C4-2B (cell line): ENCODE data around the gene ETS1.

ENCODE experiments used
- H3K27ac ChIP-seq: fragments of 450-650 bp; 2 replicates; pipeline ENCODE4 v1.5.1; 2017
- ZFX ChIP-seq: fragments of 450-650 bp; IDR thresholded peaks from 2 replicates; pipeline ENCODE4 v1.6.1; 2017
- TF ChIP-seq, protein P1 (sequence below): fragments of 450-650 bp; conservative IDR thresholded peaks from 2 replicates; pipeline ENCODE4 v1.5.1; 2017; ENCODE audit warnings: mild to moderate bottlenecking

ETS1 gene

DNA sequence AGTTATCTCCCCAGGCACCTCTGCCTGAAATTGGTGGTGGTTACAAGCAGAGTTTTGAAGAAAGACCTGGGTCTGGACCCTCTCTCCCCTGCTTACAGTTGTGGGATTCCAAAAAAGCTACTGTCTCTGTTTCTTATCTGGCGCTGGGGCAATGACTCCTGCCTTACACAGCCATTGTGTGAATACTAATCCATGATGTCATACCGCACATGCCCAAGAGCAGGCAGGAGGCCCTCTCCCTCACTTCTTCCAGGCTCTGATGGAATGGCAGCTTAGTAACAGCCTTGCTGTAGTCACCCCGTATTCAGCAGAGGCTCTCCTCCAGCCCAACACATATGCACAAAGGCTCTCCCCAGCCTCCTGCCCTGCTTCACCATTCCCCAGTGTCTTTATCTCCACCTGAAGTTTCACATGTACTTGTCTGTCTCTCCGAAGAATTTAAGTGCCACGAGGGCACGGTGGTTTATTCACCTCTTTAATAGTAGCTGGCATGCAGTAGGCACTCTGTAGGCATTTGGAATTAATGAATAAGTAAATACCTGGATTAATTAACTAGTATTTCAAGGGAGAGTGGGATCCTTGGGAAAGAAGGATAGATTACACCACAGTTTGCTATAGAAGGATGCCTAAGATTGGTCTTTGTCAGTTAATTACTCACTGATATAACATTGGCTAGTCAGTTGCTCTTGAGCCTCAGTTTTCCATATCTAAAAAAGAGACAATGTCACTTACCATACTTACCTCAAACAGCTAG is 165.6 kb downstream of the ETS1 start:
- H3K27ac ChIP-seq: no peak overlapping the region
- TF ChIP-seq, protein P1, sequence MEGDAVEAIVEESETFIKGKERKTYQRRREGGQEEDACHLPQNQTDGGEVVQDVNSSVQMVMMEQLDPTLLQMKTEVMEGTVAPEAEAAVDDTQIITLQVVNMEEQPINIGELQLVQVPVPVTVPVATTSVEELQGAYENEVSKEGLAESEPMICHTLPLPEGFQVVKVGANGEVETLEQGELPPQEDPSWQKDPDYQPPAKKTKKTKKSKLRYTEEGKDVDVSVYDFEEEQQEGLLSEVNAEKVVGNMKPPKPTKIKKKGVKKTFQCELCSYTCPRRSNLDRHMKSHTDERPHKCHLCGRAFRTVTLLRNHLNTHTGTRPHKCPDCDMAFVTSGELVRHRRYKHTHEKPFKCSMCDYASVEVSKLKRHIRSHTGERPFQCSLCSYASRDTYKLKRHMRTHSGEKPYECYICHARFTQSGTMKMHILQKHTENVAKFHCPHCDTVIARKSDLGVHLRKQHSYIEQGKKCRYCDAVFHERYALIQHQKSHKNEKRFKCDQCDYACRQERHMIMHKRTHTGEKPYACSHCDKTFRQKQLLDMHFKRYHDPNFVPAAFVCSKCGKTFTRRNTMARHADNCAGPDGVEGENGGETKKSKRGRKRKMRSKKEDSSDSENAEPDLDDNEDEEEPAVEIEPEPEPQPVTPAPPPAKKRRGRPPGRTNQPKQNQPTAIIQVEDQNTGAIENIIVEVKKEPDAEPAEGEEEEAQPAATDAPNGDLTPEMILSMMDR: no peak
- TF ChIP-seq ZFX: no peak

DNA sequence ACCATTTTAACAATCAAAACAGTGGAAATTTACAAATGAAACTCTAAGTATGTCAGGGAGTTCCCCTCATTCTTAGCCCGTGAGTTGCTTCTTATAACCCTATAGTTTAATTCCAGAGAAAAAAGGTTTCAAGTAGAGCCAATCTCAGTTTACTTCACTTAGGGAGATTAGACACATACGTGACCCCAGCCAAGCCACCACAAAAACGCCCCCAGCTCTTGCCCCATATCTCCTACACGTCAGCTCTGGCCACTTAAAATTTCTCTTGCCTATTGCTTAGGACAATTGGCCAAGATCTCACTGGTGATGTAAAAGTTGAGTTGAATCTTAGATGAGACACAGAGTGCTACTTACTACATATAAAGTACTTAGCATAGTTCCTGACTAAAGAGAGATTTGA is 166.4 kb downstream of the ETS1 start:
- TF ChIP-seq ZFX: no peak
- TF ChIP-seq, protein P1: no peak

DNA sequence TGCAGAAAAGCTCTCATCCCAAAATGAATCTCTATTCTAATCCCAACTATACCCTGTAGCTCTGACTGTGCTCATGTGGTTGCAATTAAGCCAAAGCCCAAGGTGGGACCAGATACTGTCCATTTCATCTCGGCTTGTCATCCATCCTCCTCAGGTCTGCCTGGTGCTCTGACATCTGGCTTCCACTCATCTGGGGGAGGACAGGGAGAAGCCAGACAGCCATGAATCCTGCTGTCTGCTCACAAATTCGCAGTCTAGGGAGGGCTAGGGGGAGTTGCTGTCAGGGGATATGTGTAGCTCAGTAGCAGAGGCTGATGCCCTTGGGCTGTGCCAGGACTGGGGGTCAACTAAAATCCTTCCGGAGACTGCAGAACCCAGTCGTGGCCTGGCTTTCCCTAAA is 167.1 kb downstream of the ETS1 start:
- TF ChIP-seq, protein P1: no peak
- TF ChIP-seq ZFX: no peak

More for the DNA sequence above, 166.4 kb downstream of the ETS1 start:
- no peak overlapping the region for H3K27ac ChIP-seq

DNA sequence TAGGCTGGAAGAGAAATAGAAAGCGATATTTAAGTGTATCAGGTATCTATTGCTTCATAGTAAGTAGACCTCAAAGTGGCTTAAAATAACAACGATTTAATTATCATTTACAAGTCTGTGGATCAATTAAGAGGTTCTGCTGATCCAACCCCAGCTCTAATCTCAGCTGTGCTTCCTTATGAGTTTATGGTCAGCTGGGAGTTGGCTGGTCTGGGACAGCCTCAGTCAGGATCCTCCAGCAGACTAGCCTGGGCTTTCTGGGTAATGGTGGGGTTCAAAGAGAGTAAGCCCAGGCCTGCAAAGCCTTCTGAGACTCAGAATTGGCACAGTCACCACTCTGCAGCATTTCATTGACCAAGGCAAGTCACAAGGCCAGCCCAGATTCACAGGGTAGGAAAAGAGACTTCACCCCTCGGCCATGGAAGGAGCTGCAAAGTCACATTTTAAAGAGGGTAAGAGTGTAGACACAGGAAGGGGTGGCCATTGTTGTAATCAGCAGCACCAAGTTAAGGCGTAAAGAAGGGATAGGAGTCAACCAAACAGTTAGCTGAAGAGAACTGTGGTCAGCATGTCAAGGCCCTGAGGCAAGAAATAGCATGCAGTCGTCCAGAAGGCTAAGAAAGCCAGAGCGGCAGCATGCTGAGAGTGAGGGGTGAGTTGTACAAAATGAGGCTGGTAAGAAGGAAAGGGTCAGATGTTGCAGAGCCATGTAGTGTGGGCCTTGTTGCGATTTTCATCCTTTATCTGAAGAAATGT is 168.2 kb downstream of the ETS1 start:
- no peak overlapping the region for H3K27ac ChIP-seq
- TF ChIP-seq, protein P1: no peak
- no peak for TF ChIP-seq ZFX

More for the DNA sequence above, 167.1 kb downstream of the ETS1 start:
- H3K27ac ChIP-seq: no peak overlapping the region

DNA sequence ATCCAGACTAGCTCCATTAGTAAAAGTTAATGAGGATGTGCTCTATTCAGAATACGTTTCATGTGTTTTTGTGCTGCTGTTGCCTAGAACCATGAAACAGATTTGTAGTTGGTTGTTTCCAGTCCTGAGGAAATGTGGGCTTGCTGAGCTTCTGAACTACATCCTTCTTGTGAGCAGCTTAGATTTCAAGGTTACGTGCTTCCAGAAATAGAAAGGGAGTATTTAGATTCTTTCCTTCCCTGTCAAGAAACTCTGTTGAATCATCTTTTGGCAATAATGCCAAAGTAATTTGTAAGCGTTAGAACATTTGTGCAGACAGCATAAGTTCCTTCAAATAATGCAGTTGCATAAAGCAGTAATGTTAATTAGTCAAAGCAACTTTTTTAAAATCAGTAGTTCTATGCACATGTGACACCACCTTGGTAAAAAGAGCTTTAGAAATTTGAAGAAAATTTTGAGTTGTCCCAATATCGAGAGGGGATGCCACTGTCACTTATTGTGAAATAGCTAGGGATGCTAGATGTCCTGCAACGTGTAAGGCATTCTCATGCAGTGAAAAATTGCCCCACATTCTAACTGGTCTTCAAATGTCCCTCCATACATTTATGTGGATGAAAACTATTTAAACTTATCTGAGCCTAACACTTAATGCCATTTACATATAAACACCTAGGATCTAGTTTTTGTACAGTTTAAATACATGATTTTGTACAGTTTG is 169.6 kb downstream of the ETS1 start:
- no peak overlapping the region for H3K27ac ChIP-seq
- TF ChIP-seq ZFX: no peak
- TF ChIP-seq, protein P1: no peak

DNA sequence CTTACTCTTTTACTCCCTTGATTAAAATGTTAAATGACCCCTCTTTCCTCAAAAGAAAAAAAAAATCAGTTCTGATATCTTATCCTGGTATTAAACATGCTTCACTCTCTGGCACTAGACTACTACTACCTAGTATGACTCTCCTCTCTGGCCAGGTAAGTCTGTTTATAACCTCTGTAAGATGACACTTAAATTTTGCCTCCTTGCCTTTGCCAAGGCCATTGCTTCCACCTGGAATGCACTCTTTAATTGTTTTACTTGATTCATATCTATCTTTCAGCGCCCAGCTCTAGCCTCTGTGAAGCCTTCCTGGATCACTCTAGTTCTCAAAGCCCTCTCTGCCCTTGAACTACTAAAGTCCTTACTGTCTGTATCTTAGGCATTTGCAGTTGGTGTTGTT is 170.4 kb downstream of the ETS1 start:
- H3K27ac ChIP-seq: no peak overlapping the region
- no peak for TF ChIP-seq ZFX
- TF ChIP-seq, protein P1: no peak
